Right lobe of liver (tissue), 6 donors: Measurements from ENCODE around the gene NRK. TPM values are rescaled to one million over a fixed set of nuclear protein-coding genes. Genes with fewer than 3 reads are reported as not detected.
"Not testable (repeated sequence)": the region's sequence is repeated elsewhere in the genome, so short reads cannot be mapped to it uniquely, and the experiment has no call there.

Experiments used
- ATAC-seq, 4 donors: fragments of 200-7000 bp; cut with Tn5 transposase; one replicate each; pipeline ENCODE4 v1.9.1; 2020; ENCODE audit warnings: mild to moderate bottlenecking in 4 of 4, moderate library complexity in 4 of 4
- DNase-seq, 3 donors: peaks; one replicate each; pipeline ENCODE4 v3.0.0-alpha.2; 2020
- H3K27ac ChIP-seq, 3 donors: fragments of 200-600 bp; one replicate each; pipeline ENCODE4 v1.8.0; 2022
- H3K27me3 ChIP-seq, 2 donors: fragments of 200-600 bp; one replicate each; pipeline ENCODE4 v1.8.0; 2022
- H3K36me3 ChIP-seq, 4 donors: fragments of 200-600 bp; sonication (generic) in 1 of 4; one replicate each; pipeline versions ENCODE4 v1.5.1 to v1.8.0; 2017 to 2022; ENCODE audit warnings: control low read depth in 1 of 4
- H3K4me1 ChIP-seq, 4 donors: fragments of 200-600 bp; sonication (generic) in 1 of 4; one replicate each; pipeline versions ENCODE4 v1.5.1 to v1.8.0; 2017 to 2022; ENCODE audit warnings: control low read depth in 1 of 4
- H3K4me3 ChIP-seq, 3 donors: fragments of 200-600 bp; one replicate each; pipeline ENCODE4 v1.8.0; 2022
- H3K9me3 ChIP-seq, 4 donors: fragments of 200-600 bp; sonication (generic) in 1 of 4; one replicate each; pipeline versions ENCODE4 v1.5.1 to v1.8.0; 2017 to 2022; ENCODE audit warnings: control low read depth in 1 of 4
- POLR2A ChIP-seq: fragments of 450-650 bp; IDR thresholded peaks from one replicate; pipeline ENCODE4 v1.6.1; 2017; ENCODE audit warnings: antibody characterized with exemption, mild to moderate bottlenecking
- WGBS: methylation state at CpG from one replicate; pipeline ENCODE4 v1.1.6; 2018; ENCODE audit warnings: low coverage, low lambda C conversion rate; ENCODE audit not compliant: insufficient coverage; ENCODE audit errors: missing lambda C conversion rate; 5-methylcytosine and 5-hydroxymethylcytosine counted together
- intact Hi-C, 2 donors: fragments of 100-400 bp; cut with DNase I; formaldehyde crosslinking; loops; one replicate each; pipeline versions ENCODE4 v1.11.2 to v1.14.1; 2022
- total RNA-seq, 6 experiments: library from RNA; depleted of rRNA in 2 of 6; stranded (reverse); fragments of >200 nt in 2 of 6; fragmentation: NEBNext Ultra II Directional in 3 of 6; extraction: Animal tissue kit (Norgen Biotek cat#: 25700) in 3 of 6; gene quantifications; one replicate each; pipeline versions ENCODE4 v1.1.0 to v1.2.4, GENCODE V29; 2016 to 2023
- TF ChIP-seq, protein P1 (sequence below), 4 donors: fragments of 200-600 bp in 3 of 4; fragments of 450-650 bp in 1 of 4; IDR thresholded peaks; one replicate each; pipeline versions ENCODE4 v1.5.1 to v1.8.0; 2016 to 2022; ENCODE audit warnings: antibody characterized with exemption in 4 of 4, mild to moderate bottlenecking in 2 of 4
- donor health status: DM: no; HTN: yes; CAD: no.
- donor health status: DM: no; HTN: no; CAD: no.
- donor health status: DM: no; HTN: no; CAD: no.
- donor health status: DM: no; HTN: yes; CAD: no.
- donor health status: DM: no; HTN: yes; CAD: no.

NRK gene
- total RNA-seq, 6 experiments from 2014 or later = 0.02 to 0.04 (median 0.02) TPM; not detected in 3

DNA sequence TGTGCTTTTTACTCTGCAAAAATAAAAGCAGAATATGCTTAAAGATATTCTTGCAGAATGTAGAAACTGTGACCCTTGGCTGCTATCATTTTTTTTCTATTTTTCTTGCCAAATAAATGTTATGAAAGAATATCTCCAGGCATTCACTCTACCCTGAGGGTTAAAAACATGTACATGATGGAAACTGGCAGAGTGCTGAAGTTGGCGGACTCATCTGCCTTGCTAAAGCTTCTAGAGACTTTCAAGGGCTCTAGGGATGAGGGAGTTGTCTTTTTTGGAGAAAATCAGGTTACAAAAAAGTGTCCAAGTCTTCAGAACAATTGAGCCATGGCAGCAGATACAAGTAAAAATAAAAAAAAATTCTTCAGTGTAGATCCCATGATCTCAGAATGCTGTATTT lies 40.5 kb upstream of the NRK start:
- Histone ChIP-seq H3K4me1 (no peaks in the 10 kb centered on the region), H3K4me3 (no peak overlapping the region), H3K27me3 (no peaks in the 10 kb centered on the region), H3K36me3 (no peaks in the 10 kb centered on the region), H3K27ac (no peak overlapping the region), H3K9me3 (no peaks in the 10 kb centered on the region)
- intact Hi-C loops = no loop called here
- ATAC-seq (no peak), DNase-seq (no peak)
- WGBS = 88% methylated on average over 1 of the region's 1 CpG
- TF ChIP-seq, protein P1, sequence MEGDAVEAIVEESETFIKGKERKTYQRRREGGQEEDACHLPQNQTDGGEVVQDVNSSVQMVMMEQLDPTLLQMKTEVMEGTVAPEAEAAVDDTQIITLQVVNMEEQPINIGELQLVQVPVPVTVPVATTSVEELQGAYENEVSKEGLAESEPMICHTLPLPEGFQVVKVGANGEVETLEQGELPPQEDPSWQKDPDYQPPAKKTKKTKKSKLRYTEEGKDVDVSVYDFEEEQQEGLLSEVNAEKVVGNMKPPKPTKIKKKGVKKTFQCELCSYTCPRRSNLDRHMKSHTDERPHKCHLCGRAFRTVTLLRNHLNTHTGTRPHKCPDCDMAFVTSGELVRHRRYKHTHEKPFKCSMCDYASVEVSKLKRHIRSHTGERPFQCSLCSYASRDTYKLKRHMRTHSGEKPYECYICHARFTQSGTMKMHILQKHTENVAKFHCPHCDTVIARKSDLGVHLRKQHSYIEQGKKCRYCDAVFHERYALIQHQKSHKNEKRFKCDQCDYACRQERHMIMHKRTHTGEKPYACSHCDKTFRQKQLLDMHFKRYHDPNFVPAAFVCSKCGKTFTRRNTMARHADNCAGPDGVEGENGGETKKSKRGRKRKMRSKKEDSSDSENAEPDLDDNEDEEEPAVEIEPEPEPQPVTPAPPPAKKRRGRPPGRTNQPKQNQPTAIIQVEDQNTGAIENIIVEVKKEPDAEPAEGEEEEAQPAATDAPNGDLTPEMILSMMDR (IDR thresholded peaks at IDR 0.05) = no peak
- TF ChIP-seq POLR2A = no peak

DNA sequence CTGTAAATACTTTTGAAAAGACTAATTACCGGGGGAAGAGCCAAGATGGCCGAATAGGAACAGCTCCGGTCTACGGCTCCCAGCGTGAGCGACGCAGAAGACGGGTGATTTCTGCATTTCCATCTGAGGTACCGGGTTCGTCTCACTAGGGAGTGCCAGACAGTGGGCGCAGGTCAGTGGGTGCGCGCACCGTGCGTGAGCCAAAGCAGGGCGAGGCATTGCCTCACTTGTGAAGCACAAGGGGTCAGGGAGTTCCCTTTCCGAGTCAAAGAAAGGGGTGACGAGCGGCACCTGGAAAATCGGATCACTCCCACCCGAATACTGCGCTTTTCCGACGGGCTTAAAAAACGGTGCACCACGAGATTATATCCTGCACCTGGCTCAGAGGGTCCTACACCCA lies 25.5 kb upstream of the NRK start:
- WGBS = 83% methylated on average over 16 of the region's 26 CpGs
- intact Hi-C loops, H3K27me3 ChIP-seq: not testable (repeated sequence)

DNA sequence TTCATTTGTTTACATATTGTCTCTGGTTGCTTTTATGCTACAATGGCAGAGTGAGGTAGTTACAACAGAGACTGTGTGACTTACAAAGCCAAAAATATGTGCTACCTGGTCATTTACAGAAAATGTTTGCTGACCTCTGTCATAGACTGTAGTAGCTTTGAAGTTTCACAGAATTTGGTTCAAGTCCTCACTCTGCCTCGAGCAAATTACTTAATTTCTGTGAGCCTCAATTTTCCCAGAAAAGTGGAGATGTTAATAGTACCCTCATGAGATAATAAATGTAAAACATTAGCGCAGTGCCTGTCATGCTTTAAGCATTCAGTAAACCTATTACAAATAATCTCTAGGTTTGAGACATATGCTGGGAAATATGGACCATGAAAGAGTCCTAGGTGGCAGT lies 18.4 kb upstream of the NRK start:
- no peak overlapping the region for H3K4me3 ChIP-seq
- H3K4me1 ChIP-seq = no peaks in the 10 kb centered on the region
- no peak for ATAC-seq
- no peak overlapping the region for H3K27ac ChIP-seq
- intact Hi-C loops = no loop called here
- H3K9me3 ChIP-seq = no peaks in the 10 kb centered on the region
- DNase-seq = no peak
- no peaks in the 10 kb centered on the region for H3K27me3 ChIP-seq
- no peak for TF ChIP-seq POLR2A
- TF ChIP-seq, protein P1 (IDR thresholded peaks at IDR 0.05) = no peak
- WGBS = 56% methylated on average over 2 of the region's 2 CpGs
- no peaks in the 10 kb centered on the region for H3K36me3 ChIP-seq

More for the DNA sequence above, 25.5 kb upstream of the NRK start:
- DNase-seq, H3K27ac ChIP-seq, H3K4me1 ChIP-seq, H3K4me3 ChIP-seq, H3K9me3 ChIP-seq, H3K36me3 ChIP-seq, ATAC-seq: not testable (repeated sequence)

DNA sequence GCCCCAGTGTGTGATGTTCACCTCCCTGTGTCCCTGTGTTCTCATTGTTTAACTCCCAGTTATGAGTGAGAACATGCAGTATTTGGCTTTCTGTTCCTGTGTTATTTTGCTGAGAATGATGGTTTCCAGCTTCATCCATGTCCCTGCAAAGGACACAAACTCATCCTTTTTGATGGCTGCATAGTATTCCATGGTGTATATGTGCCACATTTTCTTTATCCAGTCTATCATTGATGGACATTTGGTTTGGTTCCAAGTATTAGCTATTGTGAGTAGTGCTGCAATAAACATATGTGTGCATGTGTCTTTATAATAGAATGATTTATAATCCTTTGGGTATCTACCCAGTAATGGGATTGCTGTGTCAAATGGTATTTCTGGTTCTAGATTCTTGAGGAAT lies 16.7 kb upstream of the NRK start:
- H3K27me3 ChIP-seq, H3K9me3 ChIP-seq, intact Hi-C loops, H3K27ac ChIP-seq, ATAC-seq, DNase-seq, H3K4me3 ChIP-seq, H3K36me3 ChIP-seq, H3K4me1 ChIP-seq: not testable (repeated sequence)

DNA sequence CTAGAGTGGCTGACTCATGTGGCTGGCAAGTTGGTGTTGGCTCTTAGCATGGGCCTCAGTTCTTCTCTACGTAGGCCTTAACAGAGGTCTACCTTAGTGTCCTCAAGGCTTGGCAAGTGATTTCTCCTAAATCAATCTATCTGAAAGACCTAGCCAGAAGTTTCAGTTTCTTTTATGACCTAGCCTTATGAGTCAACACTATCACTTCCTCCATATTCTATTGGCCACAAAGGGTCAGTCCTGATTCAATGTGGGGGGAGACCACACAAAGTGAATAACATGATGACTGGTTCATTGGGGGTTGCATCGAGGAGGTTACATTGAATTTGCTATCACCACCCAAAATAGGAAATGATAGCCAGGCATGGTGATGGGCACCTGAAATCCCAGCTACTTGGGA lies 5.8 kb upstream of the NRK start:
- ATAC-seq (no peak), DNase-seq (no peak)
- no peak overlapping the region for H3K27ac ChIP-seq
- no peaks in the 10 kb centered on the region for H3K4me1 ChIP-seq
- WGBS = 39% methylated on average over 2 of the region's 2 CpGs
- no peaks in the 10 kb centered on the region for H3K9me3 ChIP-seq
- no peaks in the 10 kb centered on the region for H3K36me3 ChIP-seq
- TF ChIP-seq, protein P1 (IDR thresholded peaks at IDR 0.05) = no peak
- no peak for TF ChIP-seq POLR2A
- intact Hi-C loops = no loop called here
- H3K4me3 ChIP-seq = no peak overlapping the region
- peaks cover 0 to 27% of the 10 kb centered on the region in 2 donors for H3K27me3 ChIP-seq

DNA sequence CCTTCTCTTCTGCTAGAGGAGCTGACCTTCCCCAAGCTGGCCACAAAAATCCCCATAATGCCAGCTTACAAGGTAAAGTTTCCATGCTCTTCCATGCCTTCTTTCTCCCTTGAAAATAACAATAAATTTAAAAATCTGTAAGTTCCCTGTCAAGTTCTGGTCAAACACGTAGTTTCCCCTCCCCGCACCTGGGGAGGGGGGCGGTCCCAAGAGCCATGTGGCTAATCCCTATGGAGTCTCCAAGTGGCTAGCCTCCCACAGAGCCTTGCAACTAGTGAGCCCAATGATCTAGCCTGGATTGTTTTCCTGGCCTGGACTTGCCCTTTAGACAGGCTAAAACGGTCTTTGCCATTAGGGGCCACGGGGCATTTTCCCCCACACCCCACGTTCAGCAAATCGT lies 2.1 kb upstream of the NRK start:
- Histone ChIP-seq H3K4me3 (no peak overlapping the region), H3K27ac (no peak overlapping the region), H3K27me3 (peaks cover 0 to 32% of the 10 kb centered on the region in 2 donors), H3K36me3 (no peaks in the 10 kb centered on the region), H3K9me3 (no peaks in the 10 kb centered on the region), H3K4me1 (no peaks in the 10 kb centered on the region)
- TF ChIP-seq, protein P1 (IDR thresholded peaks at IDR 0.05) = no peak
- intact Hi-C loops = no loop called here
- ATAC-seq (no peak), DNase-seq (no peak)
- 17% methylated on average over 7 of the region's 7 CpGs for WGBS
